ENCODE data around the gene SLC7A8.

Gene SLC7A8

DNA sequence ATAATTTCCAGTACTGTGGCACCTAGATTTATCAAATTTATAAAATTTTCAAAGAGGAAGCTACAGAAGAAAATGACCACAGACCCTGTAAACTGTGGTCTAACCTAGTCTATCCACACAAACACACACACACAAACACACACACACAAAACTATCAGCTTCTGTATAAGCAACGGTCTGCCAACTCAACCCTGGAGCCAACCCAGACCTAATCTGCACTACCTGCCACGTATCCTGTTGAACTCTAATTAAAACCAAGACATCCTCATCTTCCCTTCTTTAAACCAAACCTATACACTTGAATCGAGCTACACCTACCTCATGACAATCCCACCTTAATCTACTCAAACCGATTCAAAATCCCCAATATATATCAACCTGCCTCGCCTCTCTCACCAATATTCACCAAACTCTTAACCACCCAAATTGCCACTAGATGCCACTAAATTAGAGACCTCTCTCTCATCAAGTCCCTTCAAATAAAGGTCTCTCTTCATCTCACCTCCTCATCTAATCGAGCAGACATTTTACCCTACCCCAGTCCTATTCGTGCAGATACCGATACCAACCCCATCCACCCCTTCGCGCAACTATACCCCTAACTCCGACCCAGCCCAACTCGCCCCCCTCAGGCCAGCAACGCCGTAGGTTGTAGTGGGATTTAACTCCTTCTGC is 89.3 kb downstream of the SLC7A8 start:
- DNase-seq (ENCODE audit: low spot score): no peak

DNA sequence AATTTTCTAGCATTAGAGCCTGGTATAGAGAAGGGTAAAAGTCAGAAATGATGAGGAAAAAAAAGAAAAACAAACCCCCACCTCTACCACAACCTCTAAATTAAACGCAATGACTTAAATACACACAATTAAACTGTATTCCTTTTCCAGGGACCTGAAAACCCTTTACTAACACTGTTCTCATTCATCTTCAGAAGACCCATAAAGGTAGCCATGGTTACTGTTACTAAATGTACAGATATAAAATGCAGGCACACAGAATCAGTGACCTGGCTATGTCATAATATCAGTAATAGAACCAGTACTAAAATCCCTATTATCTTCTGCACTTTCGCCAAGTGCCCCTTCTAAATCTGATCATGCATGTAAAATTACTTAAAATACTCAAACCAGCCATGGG is 89.9 kb downstream of the SLC7A8 start:
- DNase-seq (ENCODE audit: low spot score): no peak

DNA sequence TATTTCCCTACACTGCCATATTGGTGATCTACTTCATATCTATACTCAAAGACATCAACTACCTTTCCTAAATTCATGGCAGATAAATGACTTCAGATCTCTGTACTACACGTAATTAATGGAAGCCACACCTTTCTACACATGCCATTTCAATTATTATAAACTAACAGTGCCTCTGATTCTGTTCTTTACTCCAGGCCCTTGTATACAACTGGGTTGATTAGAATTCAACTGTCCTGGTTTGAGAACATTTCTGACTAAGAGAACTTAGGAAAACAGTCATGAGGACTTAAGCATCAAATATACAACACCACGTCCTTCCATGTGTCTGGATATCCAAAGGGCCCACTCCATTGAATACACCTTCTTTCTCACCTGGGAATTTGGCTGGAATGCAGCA is 90.4 kb downstream of the SLC7A8 start:
- no peak for DNase-seq (ENCODE audit: low spot score)

DNA sequence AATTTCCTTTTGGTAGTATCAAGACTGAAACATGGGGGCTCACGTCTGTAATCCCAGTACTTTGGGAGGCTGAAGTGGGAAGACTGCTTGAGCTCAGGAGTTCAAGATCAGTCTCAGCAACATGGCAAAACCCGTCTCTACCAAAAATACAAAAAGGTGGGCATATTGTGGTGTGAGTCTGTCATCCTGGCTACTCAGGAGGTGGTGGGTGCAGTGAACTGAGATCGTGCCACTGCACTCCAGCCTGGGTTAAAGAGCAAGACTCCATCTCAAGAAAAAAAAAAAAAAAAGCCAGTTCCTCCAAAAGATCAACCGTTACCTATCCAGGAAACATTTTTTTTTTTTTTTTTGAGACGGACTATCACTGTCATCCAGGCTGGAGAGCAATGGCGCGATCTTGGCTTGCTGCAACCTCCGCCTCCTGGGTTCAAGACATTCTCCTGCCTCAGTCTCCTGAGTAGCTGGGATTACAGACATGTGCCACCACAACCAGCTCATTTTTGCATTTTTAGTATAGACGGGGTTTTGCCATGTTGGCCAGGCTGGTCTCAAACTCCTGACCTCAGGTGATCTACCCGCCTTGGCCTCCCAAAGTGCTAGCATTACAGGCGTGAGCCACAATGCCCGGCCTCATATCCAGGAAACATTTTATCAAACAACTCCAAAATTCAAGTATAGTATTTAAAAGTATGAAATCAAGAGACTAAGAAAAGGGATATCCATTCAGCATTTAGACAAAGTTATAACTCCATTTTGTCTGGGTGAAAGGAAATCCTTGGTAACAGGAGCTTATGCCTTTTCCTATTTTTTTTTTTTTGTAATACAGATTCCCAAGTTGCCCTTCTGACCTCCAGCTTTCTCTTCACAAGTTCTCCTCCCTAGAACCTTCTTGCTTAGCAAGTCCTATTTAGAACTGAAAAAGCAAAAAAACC is 91.9 kb downstream of the SLC7A8 start:
- DNase-seq (ENCODE audit: low spot score): no peak

DNA sequence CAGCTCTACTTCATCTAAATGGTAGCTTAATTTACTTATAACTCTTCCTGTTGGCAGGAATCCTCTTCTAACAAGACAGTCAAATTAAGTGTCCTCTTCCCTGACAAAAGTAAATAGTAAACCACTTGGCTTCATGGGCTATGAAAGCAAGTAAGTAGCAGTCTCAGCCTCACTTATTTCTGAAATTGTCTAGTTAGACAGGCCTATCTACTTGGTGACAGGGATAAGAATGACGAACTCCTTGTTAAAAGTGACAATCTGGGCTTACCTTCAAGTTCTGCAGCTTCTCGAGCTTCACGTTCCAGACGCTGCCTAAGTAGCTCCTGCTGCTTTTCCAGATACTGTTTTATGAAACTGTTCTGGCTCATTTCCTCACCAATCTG is 93.2 kb downstream of the SLC7A8 start:
- no peak for DNase-seq (ENCODE audit: low spot score)

DNA sequence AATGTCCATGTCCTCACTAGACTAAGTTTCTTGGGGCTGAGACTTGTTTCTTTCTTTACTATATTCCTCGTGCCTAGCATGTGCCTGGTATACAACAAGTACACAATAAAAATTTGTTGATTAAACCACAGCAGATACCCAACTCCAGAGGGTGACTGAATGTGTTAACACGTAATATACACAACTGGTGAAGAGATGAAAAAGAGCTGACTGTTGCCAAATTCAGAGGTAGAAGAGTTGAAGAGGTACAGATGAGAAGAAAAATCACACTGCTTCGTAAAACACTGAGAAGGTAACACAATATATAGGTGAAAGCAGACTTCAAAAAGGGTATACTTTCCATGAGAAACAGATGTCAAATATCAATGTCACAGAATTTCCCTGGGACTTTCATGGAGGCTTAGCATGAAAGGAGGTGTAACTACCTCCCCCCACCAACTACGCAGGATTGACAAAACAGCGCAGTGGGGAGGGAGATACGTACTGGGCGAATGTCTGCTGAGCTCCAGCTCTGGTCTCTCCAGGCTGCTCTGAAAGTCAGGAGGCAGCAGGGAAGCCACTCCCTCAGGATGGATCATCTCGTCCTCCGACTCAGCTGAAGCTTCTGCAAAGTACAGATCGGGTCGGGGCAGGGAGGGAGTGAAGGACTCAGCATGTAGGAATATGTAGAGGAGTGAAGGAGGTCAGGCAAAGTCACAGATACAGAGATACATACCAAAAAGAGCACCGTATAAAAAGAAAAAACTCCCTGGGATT is 93.8 kb downstream of the SLC7A8 start:
- no peak for DNase-seq (ENCODE audit: low spot score)

DNA sequence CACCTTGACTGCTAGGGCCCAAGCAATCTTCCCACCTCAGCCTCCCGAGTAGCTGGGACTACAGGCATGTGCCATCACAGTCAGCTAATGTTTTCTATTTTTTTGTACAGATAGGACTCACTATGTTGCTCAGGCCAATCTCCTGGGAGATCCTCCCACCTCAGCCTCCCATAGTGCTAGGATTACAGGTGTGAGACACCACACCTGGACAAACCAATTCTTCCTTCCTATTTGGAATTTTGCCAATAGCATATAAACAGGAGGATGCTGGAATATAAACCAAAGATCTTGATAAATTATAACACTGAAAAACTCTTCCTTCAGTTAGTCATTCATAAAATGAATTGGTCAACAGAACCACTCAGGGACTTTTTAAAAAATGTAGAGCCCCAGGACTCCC is 96.9 kb downstream of the SLC7A8 start:
- DNase-seq (ENCODE audit: low spot score): no peak

DNA sequence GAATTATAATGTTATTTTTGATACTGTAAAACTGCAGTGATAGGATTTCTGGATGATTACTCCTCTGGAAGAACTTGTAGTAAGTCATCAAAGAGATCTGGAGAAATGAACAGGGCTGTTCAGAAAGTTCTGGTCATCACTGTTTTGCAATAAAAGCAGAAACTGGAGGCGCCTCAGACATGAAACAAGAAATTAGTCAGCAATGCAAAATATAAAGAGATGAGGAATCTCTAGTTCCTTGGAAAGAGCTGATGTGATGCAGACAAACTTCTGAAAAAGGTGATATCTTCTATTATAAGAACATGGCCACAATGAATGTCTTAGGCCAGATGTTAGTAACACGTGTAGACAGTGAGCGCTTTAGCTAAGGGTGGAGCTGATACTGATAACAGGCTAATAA is 98.0 kb downstream of the SLC7A8 start:
- no peak for DNase-seq (ENCODE audit: low spot score)

DNA sequence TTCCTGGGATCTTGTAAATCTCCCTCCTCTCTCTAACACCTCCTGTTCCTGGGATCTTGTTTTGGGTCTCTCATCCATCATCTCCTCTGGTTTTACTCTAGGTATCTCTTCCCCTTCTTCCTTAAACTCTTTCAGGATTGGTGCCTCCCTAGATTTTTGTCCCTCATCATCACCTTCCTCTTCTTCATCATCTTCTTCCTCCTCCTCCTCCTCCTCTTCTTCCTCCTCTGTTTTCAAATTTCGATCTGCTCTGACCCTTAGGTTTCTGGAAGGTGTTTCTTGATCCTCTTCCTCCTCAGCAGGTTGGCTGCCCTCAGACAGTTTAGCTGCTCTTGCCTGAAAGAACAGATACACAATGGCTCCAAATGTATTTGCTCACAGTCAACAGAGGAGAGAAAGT is 103.0 kb downstream of the SLC7A8 start:
- no peak for DNase-seq (ENCODE audit: low spot score)

DNA sequence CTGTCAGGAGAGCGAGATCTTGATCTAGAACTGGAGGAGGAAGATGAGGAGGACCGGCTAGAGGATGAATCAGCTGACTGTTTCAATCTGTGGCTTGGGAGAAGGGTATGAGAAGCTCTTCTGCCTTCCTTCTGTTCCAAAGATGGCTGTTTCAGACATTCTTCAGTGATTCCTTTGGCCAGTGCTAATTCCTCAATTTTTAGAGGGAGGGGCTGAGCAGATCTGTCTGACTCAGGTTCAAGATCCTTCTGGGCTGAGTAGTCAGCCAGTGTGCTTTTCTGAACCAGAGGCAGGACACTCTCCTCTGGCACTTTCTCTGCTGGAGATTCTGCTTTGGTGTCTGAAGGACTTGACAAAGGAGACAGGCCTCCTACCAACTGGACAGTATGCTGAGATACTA is 103.7 kb downstream of the SLC7A8 start:
- no peak for DNase-seq (ENCODE audit: low spot score)

DNA sequence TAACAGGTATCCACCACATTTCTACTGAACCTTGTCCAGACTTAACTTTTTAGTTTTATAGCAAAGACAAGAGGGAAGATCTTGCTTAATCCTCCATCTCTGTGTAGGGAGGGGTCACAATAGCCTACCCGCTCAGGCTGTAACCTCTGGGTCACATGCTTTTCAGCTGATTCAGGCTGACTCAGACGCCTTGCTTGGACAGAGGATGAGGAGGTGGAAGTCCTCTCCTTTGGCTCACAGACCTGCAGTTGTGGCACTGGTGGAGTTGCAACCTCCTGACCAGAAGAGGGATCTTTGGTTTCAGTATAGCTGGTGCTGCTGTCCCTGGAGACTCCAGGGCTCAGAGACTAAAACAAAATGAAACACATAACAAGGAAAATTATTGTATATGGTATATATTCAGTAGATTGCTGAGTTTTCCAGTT is 104.8 kb downstream of the SLC7A8 start:
- DNase-seq (ENCODE audit: low spot score): no peak

DNA sequence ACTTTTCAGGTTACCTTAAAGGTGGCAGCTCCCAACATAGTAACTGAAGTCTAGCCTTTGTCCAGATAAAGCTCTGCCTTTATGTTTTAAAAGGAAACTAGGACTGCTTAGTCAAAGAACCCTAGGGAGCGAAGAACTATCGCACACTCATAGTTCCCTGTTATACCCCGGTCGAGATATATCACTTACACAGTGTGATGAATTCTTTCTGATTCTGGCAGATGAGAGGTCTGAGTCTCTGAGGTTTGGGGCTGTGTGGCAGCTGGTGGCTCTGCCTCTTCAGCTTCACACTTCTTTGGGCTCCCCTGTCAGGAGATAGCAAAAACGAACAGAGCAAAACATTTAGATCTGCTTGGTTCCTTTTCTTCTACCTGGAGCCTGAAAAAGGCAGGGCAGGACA is 105.5 kb downstream of the SLC7A8 start:
- DNase-seq (ENCODE audit: low spot score): no peak

DNA sequence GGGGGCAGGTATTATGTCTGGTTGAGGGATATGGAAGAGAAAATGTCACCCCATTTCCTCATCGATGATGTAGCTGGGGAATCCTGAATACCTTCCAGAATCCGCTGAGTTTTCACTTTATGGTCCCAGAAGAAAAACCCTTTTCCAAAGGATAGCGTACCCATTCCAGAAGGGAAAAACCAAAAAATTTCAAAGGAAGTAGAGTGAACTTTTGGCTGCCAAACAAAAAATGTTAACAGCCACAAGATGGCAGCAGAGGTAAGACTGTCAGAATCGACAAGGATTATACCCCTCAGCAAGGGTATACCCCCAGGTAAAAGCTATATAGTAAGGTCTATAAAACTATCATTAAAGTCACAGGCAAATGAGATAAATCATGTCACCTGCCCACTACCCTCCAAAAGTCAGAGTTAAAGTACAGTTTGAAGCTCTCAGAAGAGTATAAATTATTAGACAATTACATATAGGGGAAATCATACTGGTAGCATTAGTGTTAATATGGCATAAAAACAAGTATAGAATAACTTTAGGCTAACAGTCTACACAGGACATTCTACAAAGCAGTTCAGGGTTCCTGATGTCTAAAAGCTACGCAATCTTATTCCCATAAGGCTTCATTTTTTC is 106.6 kb downstream of the SLC7A8 start:
- DNase-seq (ENCODE audit: low spot score): peak; percentile 53
